C1 segment of cervical spinal cord (tissue), 14 donors: ENCODE data around the gene MAZ.
"Not testable (repeated sequence)": the region's sequence is repeated elsewhere in the genome, so short reads cannot be mapped to it uniquely, and the experiment has no call there.

ENCODE experiments used
- DNase-seq, 14 donors: peaks; one replicate each; lab custom pipeline; 2025; lab: John Stamatoyannopoulos, UW

Gene MAZ

DNA sequence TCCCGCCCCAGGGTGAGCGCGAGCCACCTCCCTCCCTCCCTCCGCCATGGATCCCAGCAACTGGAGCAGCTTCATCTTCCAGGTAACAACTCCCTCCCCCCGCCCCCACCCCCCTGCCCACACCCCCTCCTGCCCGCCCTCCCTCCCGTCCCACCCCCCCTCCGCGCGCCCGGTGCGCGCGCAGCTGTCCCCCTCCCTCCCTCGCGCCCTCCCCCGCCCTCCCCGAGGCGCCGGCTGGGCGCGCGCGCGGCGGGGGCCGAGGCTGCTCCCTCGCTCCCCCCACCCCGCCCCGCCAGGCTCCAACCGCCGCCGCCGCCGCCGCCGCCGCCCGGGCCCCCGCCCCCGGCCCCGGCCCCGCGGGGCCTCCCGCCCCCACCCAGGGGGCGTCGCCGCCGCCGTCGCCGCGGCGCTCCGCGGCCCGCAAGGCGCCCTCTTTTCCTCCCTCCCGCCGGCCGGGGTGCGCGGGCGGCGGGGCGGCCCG is at the start of gene MAZ:
Gene MAZ (plus strand): TSS at position 431 of the 481 bp plus-strand sequence. CDS start 173 bp downstream, outside the sequence.
- peak in 1 of 14 donors; percentile 92 for DNase-seq

DNA sequence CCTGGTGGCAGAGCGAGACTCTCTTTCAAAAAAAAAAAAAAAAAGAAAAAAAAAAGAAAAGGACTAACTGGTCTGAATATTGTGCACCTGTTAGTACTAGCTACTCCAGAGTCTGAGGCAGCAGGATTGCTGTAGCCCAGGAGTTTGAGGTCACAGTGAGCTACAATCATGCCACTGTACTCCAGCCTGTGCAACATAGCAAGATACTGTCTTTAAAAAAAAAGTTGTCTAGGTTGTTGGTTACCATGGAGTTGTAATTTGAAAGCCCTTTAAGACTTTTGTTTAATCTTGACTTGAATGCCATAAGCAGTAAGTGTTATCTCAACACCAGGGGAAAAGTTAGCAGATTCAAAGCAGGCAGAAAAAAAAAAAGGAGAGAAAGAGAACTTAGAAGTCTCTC is 49.7 kb upstream of the MAZ start:
- no peak for DNase-seq

DNA sequence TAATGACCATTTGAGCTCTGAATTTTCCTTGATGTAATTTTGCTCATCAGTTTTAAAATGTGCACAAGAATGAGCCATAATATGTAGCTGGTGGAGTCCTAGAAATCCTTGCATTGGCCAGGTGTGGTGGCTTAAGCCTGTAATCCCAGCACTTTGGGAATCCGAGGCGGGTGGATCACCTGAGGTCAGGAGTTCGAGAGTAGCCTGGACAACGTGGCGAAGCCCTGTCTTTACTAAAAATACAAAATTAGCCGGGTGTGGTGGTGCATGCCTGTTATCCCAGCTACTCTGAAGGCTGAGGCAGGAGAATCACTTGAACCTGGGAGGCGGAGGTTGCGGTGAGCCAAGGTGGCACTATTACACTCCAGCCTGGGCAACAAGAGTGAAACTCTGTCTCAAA is 49.2 kb upstream of the MAZ start:
- DNase-seq: not testable (repeated sequence)

DNA sequence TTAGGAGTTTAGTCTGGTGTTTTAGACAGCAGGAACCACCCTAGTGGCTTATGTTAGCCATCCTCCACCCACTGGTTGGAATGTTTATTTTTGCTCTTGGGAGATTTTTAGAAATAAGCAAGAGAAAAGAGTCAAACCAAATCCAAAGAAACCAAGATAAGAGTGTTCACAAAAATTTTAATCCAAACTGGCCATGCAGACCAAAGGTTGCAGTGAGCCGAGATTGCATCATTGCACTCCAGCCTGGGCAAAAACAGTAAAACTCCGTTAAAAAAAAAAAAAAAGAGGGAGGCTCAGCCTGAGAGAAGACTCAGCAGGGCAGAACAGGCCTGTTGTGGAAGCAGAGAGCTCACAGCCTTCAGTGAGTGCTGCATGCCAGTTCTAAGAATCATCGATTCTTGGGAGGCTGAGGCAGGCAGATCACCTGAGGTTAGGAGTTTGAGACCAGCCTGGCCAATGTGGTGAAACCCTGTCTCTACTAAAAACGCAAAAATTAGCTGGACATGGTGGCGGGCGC is 48.3 kb upstream of the MAZ start:
- no peak for DNase-seq

DNA sequence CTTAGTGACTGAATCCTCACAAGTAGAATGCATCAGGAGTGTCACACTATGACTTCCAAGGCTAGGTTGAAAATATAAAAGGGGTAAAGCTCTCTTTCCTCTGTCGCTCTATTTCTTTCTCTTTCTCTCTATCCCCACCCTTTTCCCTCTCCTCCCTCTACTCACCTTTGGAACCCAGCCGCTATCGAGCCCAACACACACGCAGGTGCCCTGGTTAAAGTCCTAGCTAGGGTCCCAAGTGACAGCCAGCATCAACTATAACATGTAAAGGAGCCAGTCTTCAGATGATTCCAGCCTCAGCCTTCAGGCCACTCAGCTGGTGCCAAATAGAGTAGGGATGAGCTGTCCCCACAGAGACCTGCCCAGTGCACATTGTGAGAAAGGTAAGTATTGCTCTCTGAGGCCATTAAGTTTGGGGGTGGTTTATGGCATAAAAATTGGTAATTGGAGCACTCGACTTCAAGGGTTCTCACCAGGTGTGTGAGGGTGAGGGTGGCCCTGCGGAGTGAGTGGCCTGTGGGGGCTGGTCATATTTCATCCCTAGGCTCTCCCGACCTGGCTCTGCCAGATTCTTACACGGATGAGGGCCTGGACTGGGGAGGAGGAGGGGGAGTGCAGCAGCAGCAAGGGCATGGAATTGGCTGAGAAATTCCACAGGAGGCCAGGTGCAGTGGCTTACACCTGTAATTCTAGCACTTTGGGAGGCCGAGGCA is 45.6 kb upstream of the MAZ start:
- DNase-seq: no peak

DNA sequence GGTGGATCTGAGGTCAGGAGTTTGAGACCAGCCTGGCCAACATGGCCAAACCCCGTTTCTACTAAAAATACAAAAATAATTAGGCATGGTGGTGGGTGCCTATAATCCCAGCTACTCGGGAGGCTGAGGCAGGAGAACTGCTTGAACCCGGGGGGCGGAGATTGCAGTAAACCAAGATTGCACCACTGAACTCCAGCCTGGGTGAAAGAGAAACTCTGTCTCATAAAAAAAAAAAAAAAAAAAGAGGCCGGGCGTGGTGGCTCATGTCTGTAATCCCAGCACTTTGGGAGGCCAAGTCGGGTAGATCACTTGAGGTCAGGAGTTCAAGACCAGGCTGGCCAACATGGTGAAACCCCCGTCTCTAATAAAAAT is 45.1 kb upstream of the MAZ start:
- DNase-seq: not testable (repeated sequence)

DNA sequence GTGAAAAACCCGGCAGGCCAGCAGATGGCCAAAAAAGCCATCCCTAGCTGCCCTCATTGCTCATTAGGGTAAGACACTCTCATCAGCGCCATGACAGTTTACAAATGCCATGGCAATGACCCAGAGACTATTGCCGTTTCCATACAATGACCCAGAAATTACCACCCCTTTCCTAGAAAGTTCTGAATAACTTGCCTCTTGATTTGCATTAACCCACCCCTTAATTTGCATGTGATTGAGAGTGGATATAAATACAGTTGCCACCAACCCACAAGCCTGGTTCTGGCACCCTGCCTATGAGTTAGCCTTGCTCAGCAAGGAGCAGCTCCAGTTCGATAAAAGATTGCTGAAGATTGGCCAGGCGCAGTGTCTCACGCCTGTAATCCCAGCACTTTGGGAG is 44.4 kb upstream of the MAZ start:
- DNase-seq: no peak

DNA sequence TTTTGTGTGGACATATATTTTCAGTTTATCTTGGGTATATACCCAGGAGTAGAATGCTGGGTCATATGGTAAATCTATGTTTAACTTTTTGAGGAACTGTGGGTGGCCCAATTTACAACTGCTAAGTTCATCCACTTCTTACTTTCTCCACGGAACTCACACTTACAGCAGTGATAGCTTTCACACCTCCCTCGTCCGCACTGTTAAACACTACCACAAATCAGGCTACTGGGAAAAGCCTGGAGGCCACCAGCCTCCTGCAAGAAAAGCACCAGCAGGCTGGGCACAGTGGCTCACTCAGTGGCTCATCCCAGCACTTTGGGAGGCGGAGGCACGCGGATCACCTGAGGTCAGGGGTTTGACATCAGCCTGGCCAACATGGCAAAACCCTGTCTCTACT is 43.0 kb upstream of the MAZ start:
- DNase-seq: no peak

DNA sequence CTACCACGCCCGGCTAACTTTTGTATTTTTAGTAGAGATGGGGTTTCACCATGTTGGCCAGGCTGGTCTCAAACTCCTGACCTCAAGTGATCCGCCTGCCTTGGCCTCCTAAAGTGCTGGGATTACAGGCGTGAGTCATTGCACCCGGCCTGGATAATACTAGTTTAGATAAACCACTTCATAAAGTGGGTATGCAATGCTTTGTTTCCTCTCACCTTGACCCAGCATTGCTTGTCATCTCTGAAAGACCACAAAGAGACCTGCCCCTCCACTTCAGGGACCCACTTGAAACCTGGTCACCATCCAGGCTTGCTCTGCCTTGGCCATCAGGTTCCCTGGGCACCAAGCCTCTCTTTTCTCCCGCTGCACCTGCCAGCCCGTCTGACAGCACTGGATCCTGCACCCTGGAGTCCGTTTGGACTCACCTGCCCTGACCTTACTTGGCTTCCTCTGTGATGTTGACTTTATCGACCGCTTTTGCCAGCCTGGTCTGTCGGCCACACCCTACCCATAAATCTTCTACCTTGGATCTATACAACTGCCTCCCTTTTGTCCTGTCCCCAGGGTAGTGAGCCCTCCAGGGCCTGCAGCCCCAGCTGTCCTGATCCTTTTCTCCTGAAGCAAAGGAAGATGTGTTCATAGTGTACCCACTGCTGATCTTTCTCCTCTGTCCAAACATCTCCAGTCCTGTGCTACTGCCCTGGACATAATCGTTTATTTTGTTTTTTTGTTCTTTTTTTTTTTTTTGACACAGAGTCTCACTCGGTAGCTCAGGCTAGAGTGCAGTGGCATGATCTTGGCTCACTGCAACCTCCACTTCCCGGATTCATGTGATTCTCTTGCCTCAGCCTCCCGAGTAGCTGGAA is 40.9 kb upstream of the MAZ start:
- DNase-seq: no peak

DNA sequence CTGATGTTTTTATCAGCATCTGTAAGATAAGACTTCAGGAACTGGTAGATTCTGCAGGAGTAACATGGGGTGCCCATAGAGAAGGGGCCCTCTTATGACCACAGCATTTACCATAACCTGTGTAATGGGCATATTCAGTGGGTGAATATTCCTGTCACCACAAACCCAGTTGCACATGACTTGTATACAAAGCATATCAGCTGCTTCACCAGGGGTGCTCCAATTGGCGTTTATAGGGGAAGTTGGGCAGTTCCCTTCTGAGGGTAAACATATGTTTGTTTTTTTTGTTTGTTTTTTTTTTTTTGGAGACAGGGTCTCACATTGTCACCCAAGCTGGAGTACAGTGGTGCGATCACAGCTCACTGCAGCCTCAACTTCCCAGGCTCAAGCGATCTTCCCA is 39.8 kb upstream of the MAZ start:
- no peak for DNase-seq

DNA sequence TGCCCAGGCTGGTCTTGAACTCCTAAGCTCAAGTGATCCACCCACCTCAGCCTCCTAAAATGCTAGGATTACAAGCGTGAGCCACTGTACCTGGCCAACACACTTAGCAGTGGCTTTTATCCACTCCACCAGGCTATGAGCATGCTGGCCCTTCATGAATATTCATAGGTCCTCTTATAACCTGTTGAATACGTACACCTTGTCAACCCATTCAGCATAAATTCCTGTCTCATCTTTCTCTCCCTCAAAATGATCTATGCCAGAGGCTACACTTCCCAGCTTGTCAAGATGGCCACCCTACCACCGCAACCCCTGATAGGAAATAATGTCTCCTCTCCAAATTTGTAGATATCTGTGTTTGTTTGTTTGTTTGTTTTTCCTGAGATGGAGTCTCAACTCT is 39.3 kb upstream of the MAZ start:
- no peak for DNase-seq

DNA sequence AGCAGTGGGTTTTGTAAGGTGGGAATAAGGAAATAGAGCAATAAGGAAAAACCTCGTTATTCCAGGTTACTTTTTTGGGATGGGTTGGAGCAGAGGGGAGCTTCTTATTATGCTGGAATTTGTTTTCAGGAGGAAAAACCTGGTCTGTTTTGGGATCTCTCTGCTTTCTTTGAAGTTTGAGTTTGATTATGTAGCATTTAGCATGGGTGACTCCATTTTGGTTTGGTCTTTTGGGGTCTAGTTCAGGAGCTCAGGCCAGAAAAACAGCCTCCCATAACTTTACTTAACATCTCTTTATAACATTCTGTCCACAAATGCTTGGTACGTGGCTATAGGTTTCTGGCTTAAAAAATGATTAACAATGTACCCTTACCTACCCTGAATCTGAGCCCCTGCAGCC is 36.8 kb upstream of the MAZ start:
- DNase-seq: no peak

DNA sequence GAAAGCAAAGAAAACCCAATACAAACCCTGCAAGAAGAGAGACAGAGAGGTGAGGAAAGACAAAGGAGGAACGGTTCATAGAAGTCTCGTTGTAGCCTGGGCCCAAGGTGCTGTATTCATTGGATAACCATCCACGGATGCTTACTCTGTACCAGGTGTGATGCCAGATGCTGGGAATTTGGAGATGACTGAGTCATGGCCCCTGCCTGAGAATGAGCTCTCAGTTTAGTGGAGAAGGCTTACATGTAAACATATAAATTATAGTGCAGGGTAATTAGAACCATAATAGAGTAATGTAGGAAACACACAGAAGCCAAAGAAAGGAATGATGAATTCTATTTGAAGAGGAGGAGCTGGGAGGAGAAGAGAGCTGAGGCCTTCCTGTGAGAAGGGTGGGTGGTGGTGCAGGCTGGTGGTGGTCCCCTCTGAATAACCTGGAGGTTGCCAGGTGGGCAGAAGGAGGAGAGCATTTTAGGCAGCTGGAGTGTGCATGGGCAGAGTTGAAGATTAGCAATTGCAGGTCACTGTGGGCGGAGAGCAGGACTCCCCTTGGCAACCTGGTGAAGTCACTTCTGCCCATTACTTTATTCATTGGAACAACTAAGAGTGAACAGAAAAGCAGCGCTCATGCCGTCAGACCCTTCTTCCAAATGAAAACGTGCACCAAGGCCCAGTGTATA is 35.9 kb upstream of the MAZ start:
- no peak for DNase-seq

DNA sequence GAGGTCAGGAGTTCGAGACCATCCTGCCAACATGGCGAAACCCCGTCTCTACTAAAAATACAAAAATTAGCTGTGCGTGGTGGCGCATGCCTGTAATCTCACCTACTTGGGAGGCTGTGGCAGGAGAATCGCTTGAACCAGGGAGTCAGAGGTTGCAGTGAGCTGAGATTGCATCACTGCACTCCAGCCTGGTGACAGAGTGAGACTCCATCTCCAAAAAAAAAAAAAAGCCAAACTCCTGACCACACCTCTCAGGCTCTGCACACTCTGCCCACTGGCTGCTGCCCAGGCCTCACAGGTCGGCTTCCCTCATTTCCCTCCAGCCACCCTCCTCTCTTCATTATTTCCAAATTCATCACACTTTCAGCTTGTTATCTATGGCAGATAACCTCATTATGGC is 34.0 kb upstream of the MAZ start:
- DNase-seq: not testable (repeated sequence)

DNA sequence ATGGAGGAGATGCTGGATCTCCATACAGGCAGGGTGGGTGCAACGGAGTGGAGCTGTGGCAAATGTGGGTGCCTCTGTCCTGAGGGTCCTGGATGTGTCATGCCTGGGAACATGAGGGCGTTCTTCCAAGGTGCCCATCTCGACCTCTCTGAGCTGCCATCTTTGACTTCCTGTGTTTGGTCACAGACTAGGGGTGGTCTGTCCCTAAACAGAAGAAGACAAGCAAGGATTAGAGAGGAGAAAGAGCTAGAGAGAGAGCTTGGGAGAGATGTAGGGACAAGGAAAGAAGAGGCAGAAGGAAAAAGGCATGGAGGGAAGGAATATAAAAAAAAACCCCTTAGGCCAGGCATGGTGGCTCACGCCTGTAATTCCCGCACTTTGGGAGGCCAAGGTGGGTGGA is 31.6 kb upstream of the MAZ start:
- no peak for DNase-seq

DNA sequence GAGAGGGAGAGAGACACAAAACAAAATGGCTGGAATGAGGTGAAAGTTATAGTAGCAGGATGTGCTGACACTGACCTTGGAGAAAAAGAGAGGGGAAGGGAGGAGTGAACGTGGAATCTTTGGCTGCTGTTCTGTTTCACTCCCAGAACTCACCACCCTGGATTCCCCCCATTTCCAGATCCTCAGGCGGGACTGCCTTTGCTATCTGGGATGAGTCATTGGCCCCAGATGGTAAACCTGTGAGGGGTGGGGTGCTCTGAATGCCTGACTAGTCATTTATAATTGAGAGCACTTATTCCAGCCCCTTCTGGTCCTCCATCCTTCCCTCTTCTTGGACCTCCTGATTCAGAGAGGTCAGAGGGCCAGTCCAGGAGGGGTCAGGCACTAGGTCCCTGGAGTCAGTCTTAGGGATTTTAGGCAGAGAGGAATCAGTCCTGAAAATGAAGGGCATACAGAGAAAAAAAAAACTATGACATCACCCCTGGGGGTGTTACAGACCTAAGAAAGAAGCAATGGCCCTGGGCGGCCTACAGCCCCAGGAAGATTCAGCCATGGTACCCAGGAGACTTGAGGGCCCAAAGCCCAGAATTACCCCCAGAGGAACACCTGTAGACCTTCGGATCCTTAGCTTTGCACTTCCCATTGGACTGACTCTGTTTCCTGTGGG is 30.5 kb upstream of the MAZ start:
- no peak for DNase-seq

DNA sequence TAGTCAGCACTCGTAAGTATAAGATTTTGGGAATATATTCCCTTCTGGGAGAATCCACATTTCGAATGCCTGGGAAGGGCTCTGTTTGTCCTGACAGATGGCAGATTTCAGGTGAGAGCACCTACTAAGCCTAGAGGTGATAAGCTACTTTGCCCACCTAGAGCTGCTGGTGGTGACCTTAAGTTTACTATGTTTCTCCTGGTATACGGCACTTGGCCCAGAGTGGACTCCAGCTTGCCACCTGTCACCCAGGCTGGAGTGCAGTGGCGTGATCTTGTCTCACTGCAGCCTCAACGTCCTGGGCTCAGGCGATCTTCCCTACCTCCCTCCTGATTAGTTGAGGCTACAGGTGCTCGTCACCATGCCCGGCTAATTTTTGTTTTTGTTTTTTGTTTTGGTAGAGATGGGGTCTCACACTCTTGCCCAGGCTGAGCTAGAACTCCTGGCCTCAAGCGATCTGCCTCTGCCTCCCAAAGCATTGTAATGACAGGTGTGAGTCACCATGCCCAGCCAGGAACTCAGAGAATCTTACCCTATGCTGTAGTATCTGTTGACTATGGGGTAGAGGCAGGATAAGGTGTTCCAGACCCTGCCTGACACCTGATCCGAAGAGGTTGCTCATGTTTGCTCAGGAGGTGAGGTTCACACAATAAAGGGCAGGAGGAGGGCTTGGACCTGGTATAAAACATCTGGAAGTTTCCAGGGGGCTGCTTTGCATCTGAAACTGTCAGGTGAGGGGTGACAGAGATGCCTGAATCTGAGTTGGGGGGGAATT is 28.6 kb upstream of the MAZ start, which contains the start of gene ZG16:
Gene ZG16 (plus strand): TSS at position 681 of the 775 bp plus-strand sequence. CDS start 1,011 bp downstream, outside the sequence.
- no peak for DNase-seq

DNA sequence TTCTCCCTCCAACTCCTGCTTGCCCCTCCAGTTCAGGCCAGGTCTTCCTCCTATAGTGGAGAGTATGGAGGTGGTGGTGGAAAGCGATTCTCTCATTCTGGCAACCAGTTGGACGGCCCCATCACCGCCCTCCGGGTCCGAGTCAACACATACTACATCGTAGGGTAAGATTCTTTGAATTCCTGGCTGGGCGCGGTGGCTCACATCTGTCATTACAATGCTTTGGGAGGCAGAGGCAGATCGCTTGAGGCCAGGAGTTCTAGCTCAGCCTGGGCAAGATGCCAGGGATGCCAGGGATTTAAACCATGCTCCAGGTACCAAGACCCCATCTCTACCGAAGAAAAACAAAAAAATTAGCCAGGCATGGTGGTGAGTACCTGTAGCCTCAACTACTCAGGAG is 26.9 kb upstream of the MAZ start:
- DNase-seq: no peak

DNA sequence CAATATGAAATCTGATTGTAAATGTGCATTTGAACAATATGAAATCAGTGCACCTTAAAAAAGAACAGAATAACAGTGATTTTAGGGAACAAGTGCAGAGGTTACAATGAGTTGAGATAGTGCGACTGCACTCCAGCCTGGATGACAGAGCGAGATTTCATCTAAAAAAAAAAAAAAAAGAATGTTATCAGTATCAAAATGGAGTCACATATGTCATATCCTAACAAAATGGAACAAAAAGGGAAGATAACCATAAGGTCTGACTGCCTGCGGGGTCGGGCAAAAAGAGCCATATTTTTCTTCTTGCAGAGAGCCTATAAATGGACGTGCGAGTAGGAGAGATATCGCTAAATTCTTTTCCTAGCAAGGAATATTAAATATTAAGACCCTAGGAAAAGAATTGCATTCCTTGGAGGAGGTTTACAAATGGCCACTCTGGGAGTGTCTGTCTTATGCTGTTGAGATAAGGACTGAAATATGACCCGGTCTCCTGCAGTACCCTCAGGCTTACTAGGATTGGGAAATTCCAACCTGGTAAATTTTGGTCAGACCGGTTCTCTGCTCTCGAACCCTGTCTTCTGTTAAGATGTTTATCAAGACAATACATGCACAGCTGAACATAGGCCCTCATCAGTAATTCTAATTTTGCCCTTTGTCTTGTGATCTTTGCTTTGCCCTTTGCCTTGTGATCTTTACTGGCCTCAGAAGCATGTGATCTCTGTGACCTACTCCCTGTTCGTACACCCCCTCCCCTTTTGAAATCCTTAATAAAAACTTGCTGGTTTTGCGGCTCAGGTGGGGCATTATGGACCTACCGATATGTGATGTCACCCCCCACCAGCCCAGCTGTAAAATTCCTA is 23.0 kb upstream of the MAZ start:
- not testable (repeated sequence) for DNase-seq

DNA sequence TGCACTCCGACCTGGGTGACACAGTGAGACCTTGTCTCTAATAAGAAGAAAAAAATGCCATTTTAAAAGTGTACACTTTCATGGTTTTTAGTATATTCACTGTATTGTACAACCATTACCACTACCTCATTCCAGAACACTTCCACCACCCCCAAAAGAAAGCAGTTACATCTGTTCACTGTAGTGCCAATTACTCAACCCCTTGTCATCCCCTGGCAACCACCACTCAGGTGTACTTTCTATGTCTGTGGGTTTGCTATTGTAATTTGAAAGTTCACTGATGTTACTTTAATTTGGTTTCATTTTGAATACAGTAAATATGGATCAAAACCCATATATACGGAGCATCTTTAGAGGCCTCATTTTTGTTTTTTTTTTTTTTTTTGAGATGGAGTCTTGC is 22.2 kb upstream of the MAZ start:
- no peak for DNase-seq
